GM23248 (cell line): Measurements from ENCODE around the gene TSHZ2. TPM values are rescaled to one million over a fixed set of nuclear protein-coding genes. Genes with fewer than 3 reads are reported as not detected.

Experiments used
- DNase-seq: peaks from one replicate; pipeline ENCODE4 v3.0.0-alpha.2; 2015
- H2AFZ ChIP-seq: fragments of 200-600 bp; sonication (generic); 2 replicates; pipeline ENCODE4 v1.6.1; 2016; ENCODE audit warnings: antibody characterized with exemption
- H3F3A ChIP-seq: fragments of 200-600 bp; sonication (generic); 2 replicates; pipeline ENCODE4 v1.6.1; 2016; ENCODE audit warnings: mild to moderate bottlenecking, antibody characterized with exemption, mixed run types; ENCODE audit not compliant: insufficient read depth
- H3K27ac ChIP-seq: fragments of 200-600 bp; sonication (generic); 2 replicates; pipeline ENCODE4 v1.5.1; 2016; ENCODE audit warnings: mild to moderate bottlenecking
- H3K27me3 ChIP-seq: fragments of 200-600 bp; sonication (generic); replicated peaks from 2 replicates; pipeline ENCODE4 v1.6.1; 2016; ENCODE audit warnings: mild to moderate bottlenecking; ENCODE audit not compliant: insufficient read depth
- H3K36me3 ChIP-seq: fragments of 200-600 bp; sonication (generic); 2 replicates; pipeline ENCODE4 v1.6.1; 2016; ENCODE audit warnings: low read depth, mild to moderate bottlenecking
- H3K4me1 ChIP-seq: fragments of 200-600 bp; sonication (generic); 2 replicates; pipeline ENCODE4 v1.6.1; 2016; ENCODE audit warnings: mild to moderate bottlenecking; ENCODE audit not compliant: insufficient read depth
- H3K4me2 ChIP-seq: fragments of 200-600 bp; sonication (generic); one replicate; pipeline ENCODE4 v1.6.1; 2016; ENCODE audit warnings: mild to moderate bottlenecking; ENCODE audit not compliant: unreplicated experiment
- H3K4me3 ChIP-seq: fragments of 200-600 bp; sonication (generic); 2 replicates; pipeline ENCODE4 v1.5.1; 2016; ENCODE audit warnings: mild to moderate bottlenecking
- H3K79me2 ChIP-seq: fragments of 200-600 bp; sonication (generic); 2 replicates; pipeline ENCODE4 v1.6.1; 2016; ENCODE audit warnings: mild to moderate bottlenecking; ENCODE audit not compliant: insufficient read depth
- H3K9ac ChIP-seq: fragments of 200-600 bp; sonication (generic); 2 replicates; pipeline ENCODE4 v1.6.1; 2016; ENCODE audit warnings: mild to moderate bottlenecking
- H3K9me2 ChIP-seq: fragments of 200-600 bp; sonication (generic); 2 replicates; pipeline ENCODE4 v1.6.1; 2016; ENCODE audit warnings: mixed run types, mild to moderate bottlenecking, moderate library complexity; ENCODE audit not compliant: insufficient read depth
- H3K9me3 ChIP-seq: fragments of 200-600 bp; sonication (generic); one replicate; pipeline ENCODE4 v1.6.1; 2017; ENCODE audit warnings: low read depth
- H4K20me1 ChIP-seq: fragments of 200-600 bp; sonication (generic); 2 replicates; pipeline ENCODE4 v1.6.0; 2016; ENCODE audit not compliant: insufficient read depth
- EZH2 ChIP-seq: fragments of 200-600 bp; sonication (generic); IDR thresholded peaks from 2 replicates; pipeline ENCODE4 v1.6.1; 2018; ENCODE audit warnings: antibody characterized with exemption, mild to moderate bottlenecking; ENCODE audit not compliant: insufficient read depth, poor library complexity, severe bottlenecking
- EZH2phosphoT487 ChIP-seq: fragments of 200-600 bp; sonication (generic); IDR thresholded peaks from 2 replicates; pipeline ENCODE4 v1.6.1; 2018; ENCODE audit warnings: antibody characterized with exemption, moderate library complexity, mild to moderate bottlenecking, low read depth; ENCODE audit not compliant: insufficient read depth
- WGBS, 2 experiments: methylation state at CpG; one replicate each; pipeline ENCODE4 v1.1.6; 2015 to 2017; ENCODE audit warnings: low lambda C conversion rate in 2 of 2, low coverage in 1 of 2; ENCODE audit errors: missing lambda C conversion rate in 2 of 2; 5-methylcytosine and 5-hydroxymethylcytosine counted together
- in situ Hi-C: fragments of 300-500 bp; cut with MboI; formaldehyde crosslinking; loops from 2 replicates; pipeline ENCODE4 v1.15.0; 2020
- polyA plus RNA-seq: library from polyadenylated mRNA; unstranded; fragments of >200 nt; fragmentation: Nextera tagmentation; extraction: Ambion mirVana; gene quantifications from 2 replicates; pipeline ENCODE4 v1.2.1, GENCODE V29; 2016
- total RNA-seq: library from RNA; depleted of rRNA; stranded (reverse); fragments of >200 nt; shearing (Covaris generic); gene quantifications from 2 replicates; pipeline ENCODE4 v1.2.3, GENCODE V29; 2014

TSHZ2 gene
- total and polyA plus RNA-seq, 2 experiments from 2014 or later = 4.5 to 13.4 TPM

- Histone ChIP-seq H3K9me2 (no peaks in the 10 kb centered on the region), H3K4me1 (peaks cover 33% of the 10 kb centered on the region), H2AFZ (no peak overlapping the region), H3K27ac (no peak overlapping the region), H4K20me1 (no peaks in the 10 kb centered on the region), H3K36me3 (no peaks in the 10 kb centered on the region), H3K79me2 (no peaks in the 10 kb centered on the region), H3K9me3 (no peaks in the 10 kb centered on the region), H3K9ac (no peak overlapping the region), H3K4me2 (no peak overlapping the region), H3K27me3 (no peaks in the 10 kb centered on the region), H3F3A (peaks cover 24% of the 10 kb centered on the region), H3K4me3 (no peak overlapping the region)
- no peak for TF ChIP-seq EZH2phosphoT487
- TF ChIP-seq EZH2 = no peak
- no peak for DNase-seq
- in situ Hi-C loops = no loop called here
- 90 to 92% methylated on average over 10 of the region's 10 CpGs for WGBS, 2 experiments
Measured at GRCh38 chr20:53081916-53082863, 110.0 kb downstream of the TSHZ2 start.

GRCh38 chr20:53083411-53083810 lies 111.3 kb downstream of the TSHZ2 start:
- no peaks in the 10 kb centered on the region for H3K9me2 ChIP-seq
- in situ Hi-C loops = no loop called here
- H3K4me3 ChIP-seq = no peak overlapping the region
- DNase-seq = no peak
- peaks cover 33% of the 10 kb centered on the region for H3K4me1 ChIP-seq
- H3K36me3 ChIP-seq = no peaks in the 10 kb centered on the region
- H2AFZ ChIP-seq = no peak overlapping the region
- no peak overlapping the region for H3K27ac ChIP-seq
- H3K27me3 ChIP-seq = no peaks in the 10 kb centered on the region
- H4K20me1 ChIP-seq = no peaks in the 10 kb centered on the region
- WGBS, 2 experiments = 95 to 98% methylated on average over 7 of the region's 7 CpGs
- no peak overlapping the region for H3K4me2 ChIP-seq
- no peaks in the 10 kb centered on the region for H3K9me3 ChIP-seq
- TF ChIP-seq EZH2phosphoT487 (no peak), EZH2 (no peak)
- H3K9ac ChIP-seq = no peak overlapping the region
- H3K79me2 ChIP-seq = no peaks in the 10 kb centered on the region
- peaks cover 20% of the 10 kb centered on the region for H3F3A ChIP-seq

GRCh38 chr20:53084408-53084997 lies 112.3 kb downstream of the TSHZ2 start:
- Histone ChIP-seq H3K79me2 (no peaks in the 10 kb centered on the region), H3F3A (peaks cover 18% of the 10 kb centered on the region; the same call in 1 of the 2 replicates), H3K9me2 (no peaks in the 10 kb centered on the region), H3K36me3 (no peaks in the 10 kb centered on the region), H3K4me2 (no peak overlapping the region), H2AFZ (no peak overlapping the region), H3K27ac (no peak overlapping the region), H3K9me3 (no peaks in the 10 kb centered on the region), H3K4me1 (peaks cover 29% of the 10 kb centered on the region), H3K9ac (no peak overlapping the region), H3K4me3 (no peak overlapping the region), H4K20me1 (no peaks in the 10 kb centered on the region), H3K27me3 (no peaks in the 10 kb centered on the region)
- in situ Hi-C loops = no loop called here
- no peak for TF ChIP-seq EZH2phosphoT487
- TF ChIP-seq EZH2 = no peak
- DNase-seq = no peak

GRCh38 chr20:53085720-53086119 lies 113.6 kb downstream of the TSHZ2 start:
- WGBS, 2 experiments = 95 to 98% methylated on average over 5 of the region's 5 CpGs
- no peak overlapping the region for H3K27ac ChIP-seq
- H4K20me1 ChIP-seq = no peaks in the 10 kb centered on the region
- H3K4me1 ChIP-seq = peaks cover 29% of the 10 kb centered on the region
- H3K36me3 ChIP-seq = no peaks in the 10 kb centered on the region
- in situ Hi-C loops = no loop called here
- H3K4me3 ChIP-seq = no peak overlapping the region
- H3K27me3 ChIP-seq = no peaks in the 10 kb centered on the region
- H3F3A ChIP-seq = peaks cover 18% of the 10 kb centered on the region; the same call in 1 of the 2 replicates
- no peak for TF ChIP-seq EZH2
- TF ChIP-seq EZH2phosphoT487 = no peak
- no peaks in the 10 kb centered on the region for H3K9me3 ChIP-seq
- H3K9me2 ChIP-seq = no peaks in the 10 kb centered on the region
- H3K79me2 ChIP-seq = no peaks in the 10 kb centered on the region
- H3K9ac ChIP-seq = no peak overlapping the region
- H3K4me2 ChIP-seq = no peak overlapping the region
- no peak for DNase-seq
- no peak overlapping the region for H2AFZ ChIP-seq
